NCI-H1092 treated with DMSO at 0.1 percent for 48 hours (cell line): ENCODE data around the gene TEX9.
"Not testable (repeated sequence)": the region's sequence is repeated elsewhere in the genome, so short reads cannot be mapped to it uniquely, and the experiment has no call there.

Experiments used
- DNase-seq: peaks from one replicate; lab custom pipeline; 2025; lab: John Stamatoyannopoulos, UW

Gene TEX9

DNA sequence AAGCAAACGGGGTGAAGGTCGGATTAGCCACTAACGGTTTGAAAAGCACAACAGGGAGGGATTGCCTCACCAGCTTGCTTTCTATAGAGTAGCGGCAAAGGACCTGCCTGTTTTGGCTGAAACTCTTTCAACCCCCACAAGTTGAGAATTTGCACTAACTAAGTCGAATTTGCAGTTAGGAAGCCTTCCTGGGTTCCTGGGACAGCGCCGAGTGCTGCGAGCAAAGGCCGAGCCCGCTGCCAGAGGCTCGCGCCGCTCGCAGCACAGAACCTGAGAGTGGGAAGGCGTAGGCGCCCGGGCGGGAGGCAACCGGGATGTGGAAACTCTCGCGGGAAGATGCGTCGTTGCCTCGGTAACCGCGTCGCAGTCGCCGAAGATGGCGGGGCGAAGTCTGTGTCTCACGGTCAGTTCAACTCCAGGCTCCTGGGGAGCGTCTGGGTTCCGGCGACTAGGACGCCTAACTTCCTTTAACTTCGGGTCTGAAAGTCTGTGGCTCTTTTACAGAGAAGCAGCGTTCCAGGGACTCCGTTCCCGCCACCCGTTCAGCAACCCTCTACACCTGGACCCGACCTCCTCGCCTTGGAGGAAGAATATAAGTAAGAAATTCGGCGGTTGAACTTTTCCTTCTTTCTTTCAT, at the start of gene TEX9:
Gene TEX9 (plus strand): TSS at position 352 of the 637 bp plus-strand sequence. CDS start 25 bp downstream, at position 377.
- DNase-seq: peak; percentile 76

DNA sequence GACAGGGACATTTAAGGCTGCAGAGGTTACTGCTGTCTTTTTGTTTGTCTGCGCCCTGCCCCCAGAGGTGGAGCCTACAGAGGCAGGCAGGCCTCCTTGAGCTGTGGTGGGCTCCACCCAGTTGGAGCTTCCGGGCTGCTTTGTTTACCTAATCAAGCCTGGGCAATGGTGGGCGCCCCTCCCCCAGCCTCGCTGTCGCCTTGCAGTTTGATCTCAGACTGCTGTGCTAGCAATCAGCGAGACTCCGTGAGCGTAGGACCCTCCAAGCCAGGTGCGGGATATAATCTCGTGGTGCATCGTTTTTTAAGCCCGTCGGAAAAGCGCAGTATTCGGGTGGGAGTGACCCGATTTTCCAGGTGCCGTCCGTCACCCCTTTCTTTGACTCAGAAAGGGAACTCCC, 48.7 kb upstream of the TEX9 start:
- not testable (repeated sequence) for DNase-seq

DNA sequence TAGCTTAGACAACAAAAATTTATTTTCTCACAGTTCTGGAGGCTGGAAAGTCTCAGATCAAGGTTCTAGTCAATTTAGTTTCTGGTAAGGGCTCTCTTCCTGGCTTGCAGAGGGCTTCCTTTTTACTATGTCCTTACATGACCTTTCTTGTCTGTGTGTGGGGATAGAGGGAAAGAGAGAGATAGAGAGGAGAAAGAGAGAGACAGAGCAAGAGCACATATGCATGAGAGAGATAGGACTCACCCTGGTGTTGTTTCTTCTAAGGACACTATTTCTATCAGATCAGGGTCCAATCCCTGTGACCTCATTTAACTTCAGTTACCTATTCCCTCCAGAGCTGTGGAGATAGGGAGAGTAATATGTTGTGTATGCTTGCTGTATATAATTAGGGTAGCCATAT, 44.9 kb upstream of the TEX9 start:
- no peak for DNase-seq

- no peak for DNase-seq
These were observed 44.4 kb upstream of the TEX9 start for GRCh38 chr15:56320861-56321260.

DNA sequence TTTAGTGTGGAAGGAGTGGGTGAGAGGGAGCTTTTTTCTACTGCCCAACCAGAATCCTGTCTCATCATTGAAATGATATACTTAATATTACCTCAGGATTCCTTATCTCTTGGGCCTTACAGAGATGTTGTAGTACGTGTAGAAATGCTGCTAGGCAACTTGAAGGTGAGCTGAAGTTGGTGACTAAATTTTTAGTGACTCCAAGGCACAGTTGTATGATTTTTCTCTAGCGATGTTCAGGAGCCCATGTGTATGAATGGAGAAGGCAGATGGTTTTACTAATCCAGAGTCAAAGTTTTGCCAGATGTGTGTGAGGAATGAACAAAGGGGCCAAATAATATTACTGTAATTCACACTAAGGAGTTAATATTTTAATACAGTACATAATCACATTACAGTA, 42.8 kb upstream of the TEX9 start:
- no peak for DNase-seq

DNA sequence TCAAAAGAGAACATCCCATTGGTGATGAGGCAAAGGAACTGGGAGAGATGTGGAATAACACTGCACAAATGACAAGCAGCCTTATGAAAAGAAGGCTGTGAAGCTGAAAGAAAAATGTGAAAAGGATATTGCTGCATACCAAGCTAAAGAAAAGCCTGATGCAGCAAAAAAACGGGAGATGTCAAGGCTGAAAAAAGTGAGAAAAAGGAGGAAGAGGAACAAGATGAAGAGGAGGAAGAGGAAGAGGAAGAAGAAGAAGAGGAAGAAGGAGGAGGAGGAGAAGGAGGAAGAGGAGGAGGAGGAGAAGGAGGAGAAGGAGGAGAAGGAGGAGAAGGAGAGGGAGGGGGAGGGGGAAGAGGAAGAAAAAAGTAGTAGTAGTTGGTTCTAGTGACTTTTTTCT, 41.8 kb upstream of the TEX9 start:
- no peak for DNase-seq

- no peak for DNase-seq
These were observed 40.0 kb upstream of the TEX9 start for GRCh38 chr15:56325186-56325585.

GRCh38 chr15:56327721-56328502, 37.3 kb upstream of the TEX9 start:
- no peak for DNase-seq

GRCh38 chr15:56337084-56337725, 28.0 kb upstream of the TEX9 start:
- no peak for DNase-seq

- no peak for DNase-seq
These were observed 25.6 kb upstream of the TEX9 start for GRCh38 chr15:56339594-56339993.

GRCh38 chr15:56341201-56341600, 24.0 kb upstream of the TEX9 start:
- no peak for DNase-seq

DNA sequence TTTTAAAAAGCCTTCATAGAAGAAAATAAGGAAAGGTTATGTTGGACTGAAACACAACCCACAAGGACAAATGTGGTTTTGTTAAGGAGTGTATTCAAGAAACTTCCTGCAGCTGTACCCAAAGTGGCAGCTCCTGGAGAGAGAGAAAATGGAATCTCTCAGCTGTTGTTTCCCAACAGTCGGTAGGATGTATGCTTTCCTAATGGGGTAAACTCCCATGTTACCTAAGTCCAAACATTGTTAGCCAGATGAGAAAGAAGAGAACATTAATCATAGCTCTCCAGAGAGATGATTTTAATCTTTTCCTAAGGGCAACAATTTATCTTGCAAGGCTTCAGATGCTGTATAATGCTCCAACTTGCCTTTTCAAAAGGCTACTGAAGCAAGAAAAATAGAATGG, 22.6 kb upstream of the TEX9 start:
- no peak for DNase-seq

DNA sequence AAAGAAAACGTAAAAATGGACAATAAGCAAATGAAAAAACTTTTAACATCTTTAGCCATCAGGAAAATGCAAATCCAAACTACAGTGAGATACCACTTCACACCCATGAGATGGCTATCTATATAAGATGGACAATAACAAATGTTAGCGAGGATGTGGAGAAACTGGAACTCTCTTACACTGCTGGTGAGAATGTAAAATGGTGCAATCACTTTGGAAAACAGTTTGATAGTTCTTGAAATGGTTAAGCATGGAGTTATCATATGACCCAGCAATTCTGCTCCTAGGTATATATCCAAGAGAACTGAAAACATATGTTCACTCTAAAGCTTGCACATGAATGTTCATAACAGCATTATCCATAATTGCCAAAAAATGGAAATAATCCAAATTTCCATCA, 21.3 kb upstream of the TEX9 start:
- no peak for DNase-seq

- DNase-seq: no peak
These were observed 20.9 kb upstream of the TEX9 start for GRCh38 chr15:56344336-56344735.

GRCh38 chr15:56346414-56346813, 18.8 kb upstream of the TEX9 start:
- no peak for DNase-seq

DNA sequence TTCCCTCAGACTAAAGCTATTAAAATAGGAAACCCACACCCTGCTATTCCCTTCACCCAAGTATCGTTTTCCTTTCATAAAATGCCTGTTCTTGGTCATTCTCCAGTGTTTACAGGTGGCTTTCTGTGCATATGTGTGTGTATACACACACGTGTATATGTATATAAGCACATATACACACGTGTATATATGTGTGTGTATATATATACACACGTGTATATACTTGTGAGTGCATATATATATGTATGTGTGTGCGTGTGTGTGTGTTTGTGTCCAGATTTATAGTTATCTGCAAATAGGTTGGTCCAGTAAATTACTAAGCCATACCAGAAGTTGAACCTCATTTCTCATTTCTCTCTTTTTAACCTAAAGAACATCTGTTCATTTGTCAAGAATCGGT, 15.7 kb upstream of the TEX9 start:
- no peak for DNase-seq

DNA sequence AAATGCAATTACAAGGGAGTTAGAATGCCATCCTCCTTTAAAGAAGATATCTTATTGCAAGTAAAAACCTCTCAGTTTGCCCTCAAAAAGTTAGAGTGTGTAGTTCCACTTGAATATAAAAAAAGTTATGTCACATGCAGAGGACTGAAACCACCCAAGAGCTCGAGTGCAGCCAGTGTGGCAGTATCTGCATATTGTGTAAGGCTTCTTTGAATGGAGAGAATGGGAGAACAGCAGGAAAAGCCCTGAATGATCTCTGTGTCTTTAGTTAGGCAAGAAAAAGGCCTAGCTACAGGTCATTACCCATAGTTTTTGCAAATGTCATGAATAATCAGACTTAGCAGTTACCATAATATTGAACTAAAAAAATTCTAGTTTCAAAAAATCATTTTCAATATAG, 13.9 kb upstream of the TEX9 start:
- DNase-seq: no peak

GRCh38 chr15:56351957-56352506, 13.2 kb upstream of the TEX9 start:
- no peak for DNase-seq

GRCh38 chr15:56353119-56353518, 12.1 kb upstream of the TEX9 start:
- DNase-seq: no peak

DNA sequence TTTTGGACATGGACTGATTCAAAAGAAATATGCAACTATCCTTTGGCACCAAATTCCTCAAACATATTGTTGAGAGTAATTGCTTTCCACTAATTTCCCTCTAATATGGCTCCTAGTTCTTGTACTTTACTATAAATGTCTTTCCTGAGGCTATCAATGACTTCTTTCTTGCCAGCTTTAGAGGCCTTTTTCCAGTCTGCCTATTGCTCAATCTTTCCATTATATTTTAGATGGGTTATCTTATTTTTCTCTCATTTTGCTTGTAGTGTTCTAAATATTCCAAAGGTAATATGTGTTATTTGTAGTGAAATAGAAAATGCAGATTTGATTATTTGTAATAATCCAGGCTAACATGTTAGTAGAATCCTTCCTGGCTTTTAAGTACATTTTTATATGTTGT, 11.5 kb upstream of the TEX9 start:
- DNase-seq: no peak

DNA sequence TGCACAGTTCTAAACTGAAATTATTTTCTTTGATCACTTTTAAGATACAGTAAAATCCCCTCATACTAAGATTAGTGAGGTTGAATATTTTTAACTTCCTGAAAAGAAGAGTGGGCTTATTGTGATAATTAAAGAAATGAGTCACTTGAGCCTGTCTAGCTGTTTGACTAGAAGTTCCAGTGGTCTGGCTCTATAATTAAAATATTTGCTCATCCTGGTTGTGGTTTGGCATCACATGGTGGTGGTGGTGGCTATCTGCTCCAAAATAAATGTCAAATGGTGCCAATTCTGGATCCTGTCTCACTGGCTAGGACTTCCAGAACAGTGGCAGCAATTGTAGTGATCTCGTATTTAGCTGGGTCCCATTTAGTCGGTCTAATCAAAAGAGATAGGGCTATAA, 8.6 kb upstream of the TEX9 start:
- DNase-seq: no peak

- DNase-seq: no peak
These were observed 6.6 kb upstream of the TEX9 start for GRCh38 chr15:56358604-56359003.

GRCh38 chr15:56361987-56362386, 3.2 kb upstream of the TEX9 start:
- no peak for DNase-seq
